Left hindlimb (tissue), 1 donor: Measurements from ENCODE around the gene DCTN3.
"Not testable (repeated sequence)": the region's sequence is repeated elsewhere in the genome, so short reads cannot be mapped to it uniquely, and the experiment has no call there.

Experiments used
- DNase-seq: peaks from one replicate; pipeline ENCODE4 v3.0.0-alpha.2; 2018

The DCTN3 gene

GRCh38 chr9:34646211-34647083 lies 26.2 kb upstream of the DCTN3 start, which contains the start of gene GALT:
Gene GALT, plus strand, starts transcription at chr9:34646675. Its CDS starts 30 bp downstream, at chr9:34646705.
- DNase-seq = peak; percentile 93

- DNase-seq = no peak
These were observed 24.5 kb upstream of the DCTN3 start for GRCh38 chr9:34644766-34645314.

- DNase-seq = no peak
These were observed 22.4 kb upstream of the DCTN3 start for GRCh38 chr9:34642679-34643078.

DNA sequence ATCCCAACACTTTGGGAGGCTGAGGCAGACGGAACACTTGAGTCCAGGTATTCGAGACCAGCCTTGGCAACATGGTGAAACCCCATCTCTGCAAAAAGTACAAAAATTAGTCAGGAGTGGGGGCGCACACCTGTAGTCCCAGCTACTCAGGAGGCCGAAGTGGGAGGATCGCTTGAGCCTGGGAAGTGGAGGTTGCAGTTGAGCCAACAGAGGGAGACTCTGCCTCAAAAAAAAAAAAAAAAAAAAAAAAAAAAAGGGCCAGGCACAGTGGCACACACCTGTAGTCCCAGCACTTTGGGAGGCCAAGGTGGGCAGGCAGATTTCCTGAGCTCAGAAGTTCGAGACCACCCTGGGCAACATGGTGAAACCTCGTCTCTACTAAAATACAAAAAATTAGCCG lies 19.0 kb upstream of the DCTN3 start:
- DNase-seq = not testable (repeated sequence)

DNA sequence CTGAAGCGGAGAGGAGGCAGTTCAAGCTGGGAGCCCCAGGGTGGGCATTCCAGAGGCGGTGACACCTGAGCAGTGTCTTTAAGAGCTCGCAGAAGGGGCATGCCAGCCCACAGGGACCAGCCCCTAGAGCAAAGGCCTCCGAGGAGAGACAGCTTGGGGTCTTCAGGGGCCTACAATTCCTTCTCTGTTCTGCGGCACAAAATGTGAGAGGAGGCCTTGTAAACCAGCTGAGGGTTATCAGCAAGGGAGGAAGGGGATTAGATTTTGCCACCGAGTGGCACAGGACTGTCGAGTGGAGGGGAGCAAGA lies 17.8 kb upstream of the DCTN3 start:
- no peak for DNase-seq

DNA sequence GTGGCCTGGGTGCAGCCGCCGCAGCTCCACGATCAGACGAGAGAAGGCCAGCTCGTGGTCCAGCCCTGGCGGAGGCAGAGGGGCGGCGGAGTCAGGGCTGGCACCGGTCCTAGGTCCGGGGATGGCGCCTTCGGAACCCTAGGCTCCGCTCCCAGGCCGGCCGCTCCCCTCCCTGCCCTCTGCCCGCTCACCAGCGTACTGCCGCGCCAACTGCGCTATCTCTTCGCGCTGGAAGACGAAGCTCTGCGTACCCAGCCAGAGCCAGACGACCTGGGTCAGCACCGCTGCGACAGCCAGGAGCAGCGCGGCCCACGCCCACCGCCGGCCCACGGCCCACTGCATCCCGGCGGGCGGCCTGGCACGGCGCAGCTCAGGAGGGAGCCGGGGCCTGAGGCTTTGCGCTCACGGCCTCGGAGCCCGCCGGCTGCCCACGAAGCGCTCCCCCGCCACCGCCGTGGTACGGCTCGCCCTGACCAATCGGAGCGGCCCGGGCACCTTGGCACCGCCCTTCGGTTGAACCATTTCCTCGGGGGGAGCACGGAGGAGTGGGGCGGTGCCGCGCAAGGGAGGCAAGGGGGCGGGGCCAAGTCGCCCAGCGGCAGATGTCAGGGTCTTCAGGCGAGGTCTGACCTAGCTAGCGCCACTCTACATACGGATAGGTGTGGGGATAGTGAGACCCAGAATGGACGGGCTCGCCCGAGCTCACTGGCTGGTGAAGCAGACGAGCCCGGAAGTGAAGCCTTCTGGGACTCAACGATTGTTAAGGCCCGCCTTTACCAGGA lies 17.3 kb upstream of the DCTN3 start, which contains the start of gene SIGMAR1:
Gene SIGMAR1 (minus strand): TSS at position 432 of the 782 bp plus-strand sequence. CDS start 90 bp downstream, at position 342.
- DNase-seq = peak; percentile 95

GRCh38 chr9:34636791-34637355 lies 16.6 kb upstream of the DCTN3 start:
- DNase-seq = no peak

- DNase-seq = no peak
These were observed 15.3 kb upstream of the DCTN3 start for GRCh38 chr9:34635556-34635955.

GRCh38 chr9:34634551-34635248 lies 14.4 kb upstream of the DCTN3 start:
- no peak for DNase-seq

GRCh38 chr9:34633851-34634550 lies 13.7 kb upstream of the DCTN3 start:
- DNase-seq = peak; percentile 77

GRCh38 chr9:34633166-34633565 lies 12.9 kb upstream of the DCTN3 start:
- no peak for DNase-seq

- no peak for DNase-seq
These were observed 10.3 kb upstream of the DCTN3 start for GRCh38 chr9:34630402-34631154.

- no peak for DNase-seq
These were observed 9.2 kb upstream of the DCTN3 start for GRCh38 chr9:34629491-34629808.

- no peak for DNase-seq
These were observed 8.6 kb upstream of the DCTN3 start, which contains the start of gene ARID3C for GRCh38 chr9:34628656-34629490. Gene ARID3C, minus strand, starts transcription at chr9:34629066. Its CDS starts 1,052 bp downstream, at chr9:34628014.

DNA sequence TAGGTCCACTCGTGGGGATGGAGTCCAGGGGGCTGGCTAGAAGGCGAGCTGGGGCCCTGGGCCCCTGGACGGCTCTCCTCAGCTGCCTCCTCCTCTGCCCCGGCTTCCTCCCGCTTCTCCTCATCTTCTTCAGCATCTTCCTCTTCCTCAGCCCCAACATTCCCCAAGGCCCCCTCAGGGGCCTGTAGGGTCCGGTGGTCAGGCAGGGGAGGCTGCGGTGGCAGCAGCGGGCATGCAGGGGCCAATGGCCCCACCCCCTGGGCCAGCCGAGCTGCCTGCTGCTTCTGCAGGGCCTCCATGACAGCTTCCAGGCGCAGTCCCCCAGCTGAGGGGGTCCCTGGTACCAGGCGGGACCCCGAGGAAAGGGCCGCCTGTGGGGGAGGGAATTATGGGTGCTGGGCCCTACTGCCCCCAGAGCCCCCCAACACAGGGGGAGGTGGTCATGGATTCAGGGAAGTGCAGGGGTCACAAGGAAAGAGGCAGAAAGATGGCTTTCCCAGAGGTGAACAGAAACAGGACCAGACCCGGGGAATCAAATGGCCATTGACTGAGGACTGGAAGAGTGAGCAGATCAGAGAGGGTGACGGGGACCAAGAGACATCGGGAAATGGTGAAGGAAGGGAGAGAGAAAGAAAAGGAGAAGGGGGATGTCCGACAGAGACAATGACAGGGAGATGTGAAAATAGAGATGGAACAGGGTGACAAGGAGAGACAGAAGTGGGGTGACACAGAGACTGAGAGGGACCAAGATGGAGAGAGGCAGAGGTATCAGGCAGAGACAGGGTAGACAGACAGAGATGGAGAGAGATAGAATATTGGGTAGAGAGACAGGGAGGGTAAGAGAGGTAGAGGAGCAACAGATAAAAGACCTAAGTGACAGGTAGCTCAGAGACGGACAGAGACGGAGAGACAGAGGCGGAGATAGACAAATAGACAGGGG lies 7.7 kb upstream of the DCTN3 start:
- no peak for DNase-seq

GRCh38 chr9:34625186-34625486 lies 4.8 kb upstream of the DCTN3 start:
- DNase-seq = no peak

- no peak for DNase-seq
These were observed 4.3 kb upstream of the DCTN3 start for GRCh38 chr9:34624475-34625185.

- no peak for DNase-seq
These were observed 3.3 kb upstream of the DCTN3 start for GRCh38 chr9:34623374-34624235.
